ENCODE results near the gene SLC12A4.
"Not testable (repeated sequence)": the region's sequence is repeated elsewhere in the genome, so short reads cannot be mapped to it uniquely, and the experiment has no call there.

SLC12A4 gene

GRCh38 chr16:67968400-67969253 is at the start of gene SLC12A4:
SLC12A4 (minus strand) TSS chr16:67968637; CDS start chr16:67968553, 84 bp downstream.
- ATAC-seq (replicated peaks; ENCODE audit: extremely low read depth, poor library complexity, severe bottlenecking) (peak; percentile 85), DNase-seq (ENCODE audit: low spot score in 2 of 2) (peak; percentile 71 to 81)
- peaks cover 34% of the 10 kb centered on the region for H3K4me1 Mint-ChIP-seq
- H3K27me3 Mint-ChIP-seq = no peaks in the 10 kb centered on the region
- H3K4me3 Mint-ChIP-seq = peak within 1 kb of the TSS; percentile 85
- peaks cover 9% of the 10 kb centered on the region for H3K36me3 Mint-ChIP-seq (ENCODE audit: insufficient read depth)
- peak within 1 kb of the TSS; percentile 77 for H3K27ac Mint-ChIP-seq (ENCODE audit: low read depth)
- H3K9me3 Mint-ChIP-seq = no peaks in the 10 kb centered on the region

- DNase-seq (ENCODE audit: low spot score in 2 of 2) (no peak), ATAC-seq (replicated peaks; ENCODE audit: extremely low read depth, poor library complexity, severe bottlenecking) (no peak)
- peaks cover 5% of the 10 kb centered on the region for H3K4me1 Mint-ChIP-seq
- no peaks in the 10 kb centered on the region for H3K27me3 Mint-ChIP-seq
- no peaks in the 10 kb centered on the region for H3K36me3 Mint-ChIP-seq (ENCODE audit: insufficient read depth)
- no peak within 1 kb of the TSS for H3K27ac Mint-ChIP-seq (ENCODE audit: low read depth)
- no peak within 1 kb of the TSS for H3K4me3 Mint-ChIP-seq
- H3K9me3 Mint-ChIP-seq = no peaks in the 10 kb centered on the region
Measured at GRCh38 chr16:68015681-68016080, 47.2 kb upstream of the SLC12A4 start, which contains the start of gene DPEP2NB. DPEP2NB (minus strand) TSS chr16:68015911; CDS start chr16:68015770, 141 bp downstream.

GRCh38 chr16:68013440-68013839 is 45.0 kb upstream of the SLC12A4 start:
- Mint-ChIP-seq H3K36me3 (ENCODE audit: insufficient read depth) (peaks cover 3% of the 10 kb centered on the region), H3K27me3 (no peaks in the 10 kb centered on the region), H3K27ac (ENCODE audit: low read depth) (no peak overlapping the region), H3K4me3 (no peak overlapping the region), H3K9me3 (no peaks in the 10 kb centered on the region), H3K4me1 (peaks cover 5% of the 10 kb centered on the region)
- ATAC-seq (replicated peaks; ENCODE audit: extremely low read depth, poor library complexity, severe bottlenecking) (no peak), DNase-seq (ENCODE audit: low spot score in 2 of 2) (no peak)

GRCh38 chr16:68009872-68010271 is 41.4 kb upstream of the SLC12A4 start:
- not testable (repeated sequence) for H3K4me3 Mint-ChIP-seq; H3K27ac Mint-ChIP-seq (ENCODE audit: low read depth); ATAC-seq (replicated peaks; ENCODE audit: extremely low read depth, poor library complexity, severe bottlenecking); H3K9me3 Mint-ChIP-seq; H3K36me3 Mint-ChIP-seq (ENCODE audit: insufficient read depth); DNase-seq (ENCODE audit: low spot score in 2 of 2); H3K27me3 Mint-ChIP-seq
- peaks cover 23% of the 10 kb centered on the region for H3K4me1 Mint-ChIP-seq

- H3K27me3 Mint-ChIP-seq = no peaks in the 10 kb centered on the region
- H3K9me3 Mint-ChIP-seq = no peaks in the 10 kb centered on the region
- peaks cover 26% of the 10 kb centered on the region for H3K4me1 Mint-ChIP-seq
- ATAC-seq (replicated peaks; ENCODE audit: extremely low read depth, poor library complexity, severe bottlenecking) = no peak
- H3K4me3 Mint-ChIP-seq = no peak overlapping the region
- DNase-seq (ENCODE audit: low spot score in 2 of 2) = no peak
- H3K27ac Mint-ChIP-seq (ENCODE audit: low read depth) = no peak overlapping the region
- peaks cover 3% of the 10 kb centered on the region for H3K36me3 Mint-ChIP-seq (ENCODE audit: insufficient read depth)
Measured at GRCh38 chr16:68009157-68009735, 40.8 kb upstream of the SLC12A4 start.

GRCh38 chr16:68005786-68006286 is 37.4 kb upstream of the SLC12A4 start:
- ATAC-seq (replicated peaks; ENCODE audit: extremely low read depth, poor library complexity, severe bottlenecking) = peak; percentile 98
- peak in 1 of 2 donors; percentile 53 for DNase-seq (ENCODE audit: low spot score in 2 of 2)
- peak overlapping the region; percentile 53 for H3K4me3 Mint-ChIP-seq
- H3K36me3 Mint-ChIP-seq (ENCODE audit: insufficient read depth) = peaks cover 3% of the 10 kb centered on the region
- H3K27ac Mint-ChIP-seq (ENCODE audit: low read depth) = peak overlapping the region; percentile 92
- no peaks in the 10 kb centered on the region for H3K9me3 Mint-ChIP-seq
- no peaks in the 10 kb centered on the region for H3K27me3 Mint-ChIP-seq
- peaks cover 28% of the 10 kb centered on the region for H3K4me1 Mint-ChIP-seq

- H3K9me3 Mint-ChIP-seq = no peaks in the 10 kb centered on the region
- H3K4me1 Mint-ChIP-seq = peaks cover 33% of the 10 kb centered on the region
- H3K4me3 Mint-ChIP-seq = peak overlapping the region; percentile 53
- H3K27me3 Mint-ChIP-seq = no peaks in the 10 kb centered on the region
- DNase-seq (ENCODE audit: low spot score in 2 of 2) = no peak
- ATAC-seq (replicated peaks; ENCODE audit: extremely low read depth, poor library complexity, severe bottlenecking) = no peak
- peak overlapping the region; percentile 92 for H3K27ac Mint-ChIP-seq (ENCODE audit: low read depth)
- peaks cover 3% of the 10 kb centered on the region for H3K36me3 Mint-ChIP-seq (ENCODE audit: insufficient read depth)
Measured at GRCh38 chr16:68005211-68005610, 36.8 kb upstream of the SLC12A4 start.

- no peaks in the 10 kb centered on the region for H3K27me3 Mint-ChIP-seq
- no peaks in the 10 kb centered on the region for H3K9me3 Mint-ChIP-seq
- H3K4me3 Mint-ChIP-seq = no peak overlapping the region
- H3K36me3 Mint-ChIP-seq (ENCODE audit: insufficient read depth) = peaks cover 5% of the 10 kb centered on the region
- peaks cover 48% of the 10 kb centered on the region for H3K4me1 Mint-ChIP-seq
- no peak for ATAC-seq (replicated peaks; ENCODE audit: extremely low read depth, poor library complexity, severe bottlenecking)
- DNase-seq (ENCODE audit: low spot score in 2 of 2) = no peak
- no peak overlapping the region for H3K27ac Mint-ChIP-seq (ENCODE audit: low read depth)
Measured at GRCh38 chr16:68003031-68003430, 34.6 kb upstream of the SLC12A4 start.

GRCh38 chr16:68000450-68000849 is 32.0 kb upstream of the SLC12A4 start:
- Mint-ChIP-seq H3K36me3 (ENCODE audit: insufficient read depth) (peaks cover 7% of the 10 kb centered on the region), H3K9me3 (no peaks in the 10 kb centered on the region), H3K27me3 (no peaks in the 10 kb centered on the region), H3K27ac (ENCODE audit: low read depth) (peak overlapping the region; percentile 86), H3K4me3 (peak overlapping the region; percentile 84), H3K4me1 (peaks cover 43% of the 10 kb centered on the region)
- DNase-seq (ENCODE audit: low spot score in 2 of 2) (no peak), ATAC-seq (replicated peaks; ENCODE audit: extremely low read depth, poor library complexity, severe bottlenecking) (no peak)

GRCh38 chr16:67999985-68000384 is 31.5 kb upstream of the SLC12A4 start:
- Mint-ChIP-seq H3K36me3 (ENCODE audit: insufficient read depth) (peaks cover 7% of the 10 kb centered on the region), H3K4me3 (peak overlapping the region; percentile 84), H3K9me3 (no peaks in the 10 kb centered on the region), H3K4me1 (peaks cover 38% of the 10 kb centered on the region), H3K27me3 (no peaks in the 10 kb centered on the region), H3K27ac (ENCODE audit: low read depth) (peak overlapping the region; percentile 86)
- ATAC-seq (replicated peaks; ENCODE audit: extremely low read depth, poor library complexity, severe bottlenecking) = no peak
- no peak for DNase-seq (ENCODE audit: low spot score in 2 of 2)

GRCh38 chr16:67998779-67999688 is 30.6 kb upstream of the SLC12A4 start, which contains the start of gene DPEP2:
DPEP2 (minus strand) TSS chr16:67999484; CDS start chr16:67993212, 6,272 bp downstream.
- H3K4me1 Mint-ChIP-seq = peaks cover 35% of the 10 kb centered on the region
- peak within 1 kb of the TSS; percentile 84 for H3K4me3 Mint-ChIP-seq
- not testable (repeated sequence) for H3K9me3 Mint-ChIP-seq; H3K36me3 Mint-ChIP-seq (ENCODE audit: insufficient read depth); H3K27me3 Mint-ChIP-seq
- peak in 1 of 2 donors; percentile 22 for DNase-seq (ENCODE audit: low spot score in 2 of 2)
- peak; percentile 92 for ATAC-seq (replicated peaks; ENCODE audit: extremely low read depth, poor library complexity, severe bottlenecking)
- peak within 1 kb of the TSS; percentile 86 for H3K27ac Mint-ChIP-seq (ENCODE audit: low read depth)

- not testable (repeated sequence) for ATAC-seq (replicated peaks; ENCODE audit: extremely low read depth, poor library complexity, severe bottlenecking); H3K36me3 Mint-ChIP-seq (ENCODE audit: insufficient read depth); H3K9me3 Mint-ChIP-seq; H3K27me3 Mint-ChIP-seq; DNase-seq (ENCODE audit: low spot score in 2 of 2); H3K27ac Mint-ChIP-seq (ENCODE audit: low read depth)
- Mint-ChIP-seq H3K4me3 (peak overlapping the region; percentile 84), H3K4me1 (peaks cover 42% of the 10 kb centered on the region)
Measured at GRCh38 chr16:67998231-67998778, 29.9 kb upstream of the SLC12A4 start.
